Osteoblast (primary cell): ENCODE results near the gene TPRKB. TPM values are rescaled to one million over a fixed set of nuclear protein-coding genes. Genes with fewer than 3 reads are reported as not detected.

Experiments used
- DNase-seq: peaks from one replicate; pipeline ENCODE4 v3.0.0; 2011; ENCODE audit warnings: low spot score, mixed read lengths; ENCODE audit not compliant: insufficient read length; ENCODE audit errors: missing footprints
- H2AFZ ChIP-seq: 2 replicates; pipeline ENCODE4 v1.6.0; 2011; ENCODE audit warnings: mild to moderate bottlenecking, low read length
- H3K27ac ChIP-seq: 2 replicates; pipeline ENCODE4 v1.5.1; 2011; ENCODE audit warnings: mild to moderate bottlenecking, low read depth, low read length, moderate library complexity
- H3K27me3 ChIP-seq: 2 replicates; pipeline ENCODE4 v1.6.0; 2012; ENCODE audit warnings: mild to moderate bottlenecking, control low read depth, inconsistent platforms, low read length, moderate library complexity; ENCODE audit not compliant: insufficient read depth
- H3K36me3 ChIP-seq: 2 replicates; pipeline ENCODE4 v1.5.1; 2011; ENCODE audit warnings: mild to moderate bottlenecking, low read length, control low read depth, moderate library complexity; ENCODE audit not compliant: insufficient read depth
- H3K4me1 ChIP-seq: 2 replicates; pipeline ENCODE4 v1.5.1; 2011; ENCODE audit warnings: mild to moderate bottlenecking, low read length, control low read depth, moderate library complexity; ENCODE audit not compliant: insufficient read depth
- H3K4me2 ChIP-seq: 2 replicates; pipeline ENCODE4 v1.6.0; 2011; ENCODE audit warnings: mild to moderate bottlenecking, low read length; ENCODE audit not compliant: insufficient read depth
- H3K4me3 ChIP-seq: fragments of 200-600 bp; sonication (generic); 3 replicates; pipeline ENCODE4 v1.5.1; 2012; ENCODE audit warnings: mild to moderate bottlenecking, low read length, inconsistent platforms; ENCODE audit not compliant: insufficient read depth
- H3K79me2 ChIP-seq: 2 replicates; pipeline ENCODE4 v1.6.0; 2012; ENCODE audit warnings: mild to moderate bottlenecking, low read length, control low read depth, inconsistent platforms; ENCODE audit not compliant: insufficient read depth
- H3K9me3 ChIP-seq: 2 replicates; pipeline ENCODE4 v1.5.1; 2011; ENCODE audit warnings: low read depth, low read length, control low read depth
- H4K20me1 ChIP-seq: 2 replicates; pipeline ENCODE4 v1.6.0; 2012; ENCODE audit warnings: mild to moderate bottlenecking, low read length, control low read depth; ENCODE audit not compliant: insufficient read depth
- total RNA-seq: library from RNA; depleted of rRNA; stranded (reverse); fragments of >200 nt; gene quantifications from 2 replicates; pipeline ENCODE4 v1.2.3, GENCODE V29; 2012
- TF ChIP-seq, protein P1 (sequence below): IDR thresholded peaks from 2 replicates; pipeline ENCODE4 v1.5.1; 2011; ENCODE audit warnings: mild to moderate bottlenecking, low read depth, low read length, moderate library complexity; ENCODE audit errors: extremely low read depth

The TPRKB gene
- total RNA-seq, 1 donor, result 16.6 TPM

DNA sequence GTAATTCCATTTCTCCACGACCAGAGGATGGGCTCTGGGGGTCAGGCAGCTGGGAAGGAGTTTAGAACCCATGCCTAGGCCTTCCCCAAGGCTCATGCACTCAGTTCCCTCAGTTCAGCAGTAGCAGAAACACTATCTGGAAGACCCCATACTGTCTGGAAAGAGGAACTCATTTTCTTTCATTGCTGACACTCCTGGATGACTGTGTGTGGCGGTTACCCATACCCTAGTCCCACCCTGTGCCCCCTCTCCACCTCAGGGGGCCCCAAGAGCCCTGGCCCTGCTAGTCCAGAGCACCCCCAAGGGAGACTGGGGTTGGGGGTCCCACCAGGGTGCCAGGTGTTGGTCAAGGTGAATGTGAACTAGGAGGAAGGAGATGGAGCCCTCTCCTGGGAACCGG, 29.5 kb downstream of the TPRKB start:
- Histone ChIP-seq H4K20me1 (no peaks in the 10 kb centered on the region), H3K9me3 (no peaks in the 10 kb centered on the region), H3K27ac (no peak overlapping the region), H3K36me3 (no peaks in the 10 kb centered on the region), H2AFZ (no peak overlapping the region), H3K27me3 (peaks cover 9% of the 10 kb centered on the region), H3K4me3 (no peak overlapping the region), H3K4me2 (no peak overlapping the region), H3K79me2 (no peaks in the 10 kb centered on the region), H3K4me1 (no peaks in the 10 kb centered on the region)
- DNase-seq, result peak; percentile 51
- TF ChIP-seq, protein P1, sequence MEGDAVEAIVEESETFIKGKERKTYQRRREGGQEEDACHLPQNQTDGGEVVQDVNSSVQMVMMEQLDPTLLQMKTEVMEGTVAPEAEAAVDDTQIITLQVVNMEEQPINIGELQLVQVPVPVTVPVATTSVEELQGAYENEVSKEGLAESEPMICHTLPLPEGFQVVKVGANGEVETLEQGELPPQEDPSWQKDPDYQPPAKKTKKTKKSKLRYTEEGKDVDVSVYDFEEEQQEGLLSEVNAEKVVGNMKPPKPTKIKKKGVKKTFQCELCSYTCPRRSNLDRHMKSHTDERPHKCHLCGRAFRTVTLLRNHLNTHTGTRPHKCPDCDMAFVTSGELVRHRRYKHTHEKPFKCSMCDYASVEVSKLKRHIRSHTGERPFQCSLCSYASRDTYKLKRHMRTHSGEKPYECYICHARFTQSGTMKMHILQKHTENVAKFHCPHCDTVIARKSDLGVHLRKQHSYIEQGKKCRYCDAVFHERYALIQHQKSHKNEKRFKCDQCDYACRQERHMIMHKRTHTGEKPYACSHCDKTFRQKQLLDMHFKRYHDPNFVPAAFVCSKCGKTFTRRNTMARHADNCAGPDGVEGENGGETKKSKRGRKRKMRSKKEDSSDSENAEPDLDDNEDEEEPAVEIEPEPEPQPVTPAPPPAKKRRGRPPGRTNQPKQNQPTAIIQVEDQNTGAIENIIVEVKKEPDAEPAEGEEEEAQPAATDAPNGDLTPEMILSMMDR, result no peak

DNA sequence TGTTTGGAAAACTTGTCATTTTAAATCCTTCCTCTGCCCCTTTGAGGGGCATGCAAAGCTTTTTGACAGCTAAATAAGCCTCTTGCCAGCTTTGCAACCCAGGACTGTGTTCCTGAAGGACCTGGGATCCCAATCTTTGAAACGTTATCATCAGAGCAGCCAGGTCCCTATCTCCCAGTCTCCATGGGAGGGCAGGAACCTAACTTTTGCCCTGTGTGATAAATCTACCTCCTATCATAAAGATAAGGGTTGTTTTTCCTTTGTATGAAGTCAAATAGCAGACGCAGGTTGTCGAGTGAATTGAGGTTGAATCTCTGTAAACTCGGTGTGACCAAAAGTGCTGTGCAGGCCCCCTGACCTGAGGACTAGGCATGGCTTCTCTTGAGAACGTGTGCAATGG, 30.1 kb downstream of the TPRKB start:
- H4K20me1 ChIP-seq, result no peaks in the 10 kb centered on the region
- TF ChIP-seq, protein P1, result no peak
- no peaks in the 10 kb centered on the region for H3K4me1 ChIP-seq
- no peak overlapping the region for H3K4me2 ChIP-seq
- peaks cover 9% of the 10 kb centered on the region for H3K27me3 ChIP-seq
- H2AFZ ChIP-seq, result no peak overlapping the region
- no peak overlapping the region for H3K27ac ChIP-seq
- H3K79me2 ChIP-seq, result no peaks in the 10 kb centered on the region
- H3K9me3 ChIP-seq, result no peaks in the 10 kb centered on the region
- no peaks in the 10 kb centered on the region for H3K36me3 ChIP-seq
- no peak overlapping the region for H3K4me3 ChIP-seq
- no peak for DNase-seq

DNA sequence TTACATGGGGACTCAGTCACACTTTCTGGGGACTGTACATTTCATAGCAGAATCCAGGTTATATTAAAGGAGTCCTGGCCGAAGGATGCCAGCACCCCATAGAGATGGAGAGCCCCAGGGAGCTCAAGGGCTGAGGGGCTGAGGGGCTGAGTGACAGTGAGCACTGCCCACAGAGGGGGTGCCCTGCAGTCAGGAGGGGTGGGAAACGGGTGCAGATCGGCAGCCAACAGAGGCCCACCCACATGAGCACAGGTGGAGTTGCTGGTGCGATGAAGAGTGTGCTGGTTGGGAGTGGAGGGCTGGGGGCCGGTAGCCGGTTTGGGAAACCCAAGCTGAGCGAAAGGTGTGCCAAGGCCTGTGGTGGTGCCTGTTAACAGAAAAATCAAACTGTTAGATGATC, 32.1 kb downstream of the TPRKB start:
- no peaks in the 10 kb centered on the region for H4K20me1 ChIP-seq
- no peak overlapping the region for H3K4me2 ChIP-seq
- H3K27me3 ChIP-seq, result peaks cover 8% of the 10 kb centered on the region
- no peaks in the 10 kb centered on the region for H3K36me3 ChIP-seq
- no peaks in the 10 kb centered on the region for H3K4me1 ChIP-seq
- TF ChIP-seq, protein P1, result no peak
- H3K4me3 ChIP-seq, result no peak overlapping the region
- H2AFZ ChIP-seq, result no peak overlapping the region
- H3K9me3 ChIP-seq, result no peaks in the 10 kb centered on the region
- no peaks in the 10 kb centered on the region for H3K79me2 ChIP-seq
- no peak for DNase-seq
- no peak overlapping the region for H3K27ac ChIP-seq

DNA sequence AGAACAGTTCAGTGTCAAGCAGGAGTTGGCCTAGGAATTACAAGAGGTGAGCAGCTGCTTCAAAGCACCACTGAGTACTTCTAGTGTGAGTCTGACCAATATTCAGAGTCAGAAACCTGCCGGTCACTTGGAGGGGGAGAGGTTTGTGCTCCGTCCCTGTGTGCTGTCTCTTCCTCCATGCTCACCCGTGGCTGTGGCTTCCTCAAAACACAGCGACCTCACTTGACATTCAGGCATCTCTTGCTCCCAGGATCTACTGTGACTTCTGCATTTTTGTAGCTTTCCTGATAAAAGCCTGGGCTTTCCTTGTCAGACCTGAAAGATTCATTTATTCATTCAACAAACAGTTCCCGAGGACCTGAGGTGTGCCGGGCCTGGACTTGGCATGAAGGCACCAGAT, 32.9 kb downstream of the TPRKB start:
- H3K79me2 ChIP-seq, result no peaks in the 10 kb centered on the region
- H3K36me3 ChIP-seq, result no peaks in the 10 kb centered on the region
- H3K27ac ChIP-seq, result no peak overlapping the region
- no peak overlapping the region for H3K4me3 ChIP-seq
- H3K4me2 ChIP-seq, result no peak overlapping the region
- H4K20me1 ChIP-seq, result no peaks in the 10 kb centered on the region
- H3K9me3 ChIP-seq, result no peaks in the 10 kb centered on the region
- H3K4me1 ChIP-seq, result no peaks in the 10 kb centered on the region
- no peak overlapping the region for H2AFZ ChIP-seq
- DNase-seq, result no peak
- TF ChIP-seq, protein P1, result no peak
- H3K27me3 ChIP-seq, result peaks cover 10% of the 10 kb centered on the region
